Ovary (tissue), 9 donors: ENCODE measurements around the gene ARHGEF11. TPM values are rescaled to one million over a fixed set of nuclear protein-coding genes. Genes with fewer than 3 reads are reported as not detected.

Experiments
- DNase-seq, 5 donors: peaks; one replicate each; pipeline ENCODE4 v3.0.0-alpha.2; 2019 to 2020
- H3K27ac ChIP-seq, 2 donors: fragments of 200-600 bp; one replicate each; pipeline versions ENCODE4 v1.5.1 to v1.8.0; 2019 to 2022
- H3K27me3 ChIP-seq: fragments of 200-600 bp; one replicate; pipeline ENCODE4 v1.8.0; 2022
- H3K36me3 ChIP-seq: fragments of 200-600 bp; sonication (generic); one replicate; pipeline ENCODE4 v1.5.1; 2019
- H3K4me1 ChIP-seq: one replicate; pipeline ENCODE4 v1.8.1; 2013; ENCODE audit warnings: mild to moderate bottlenecking, moderate library complexity; ENCODE audit not compliant: insufficient read depth
- H3K4me3 ChIP-seq: fragments of 200-600 bp; sonication (generic); one replicate; pipeline ENCODE4 v1.5.1; 2017
- H3K9me3 ChIP-seq, 2 donors: fragments of 200-600 bp in 1 of 2; sonication (generic) in 1 of 2; one replicate each; pipeline versions ENCODE4 v1.5.1 to v1.8.1; 2013 to 2019; ENCODE audit warnings: mild to moderate bottlenecking in 1 of 2, moderate library complexity in 1 of 2
- CTCF ChIP-seq, 3 donors: fragments of 450-650 bp in 2 of 3; fragments of 200-600 bp in 1 of 3; IDR thresholded peaks; one replicate each; pipeline versions ENCODE4 v1.5.1 to v1.8.0; 2016 to 2022; ENCODE audit warnings: antibody characterized with exemption in 3 of 3, mild to moderate bottlenecking in 1 of 3
- EP300 ChIP-seq: sonication (generic); formaldehyde crosslinking; IDR thresholded peaks from one replicate; pipeline ENCODE4 v1.6.1; 2017; ENCODE audit warnings: antibody characterized with exemption
- POLR2A ChIP-seq: fragments of 450-650 bp; IDR thresholded peaks from one replicate; pipeline ENCODE4 v1.6.1; 2017; ENCODE audit warnings: antibody characterized with exemption, mild to moderate bottlenecking, moderate library complexity
- WGBS, 3 donors: extraction: QIAGEN DNeasy Blood & Tissue Kit in 1 of 3; methylation state at CpG; one replicate each; pipeline versions ENCODE4 v1.1.5 to v1.1.7; 2013 to 2017; 5-methylcytosine and 5-hydroxymethylcytosine counted together
- intact Hi-C, 4 donors: fragments of 100-400 bp; cut with DNase I; formaldehyde crosslinking; loops; one replicate each; pipeline versions ENCODE4 v1.11.0 to v1.15.1; 2022 to 2023
- polyA plus RNA-seq, 2 donors: library from polyadenylated mRNA; stranded (reverse); fragments of 200-250 nt in 1 of 2; fragments of 350-450 nt in 1 of 2; fragmentation: Illumina TruSeq in 1 of 2; extraction: RNeasy Lipid Tissue Mini Kit (QIAGEN cat#74804) in 1 of 2; gene quantifications; one replicate each; pipeline ENCODE4 v1.2.3, GENCODE V29; 2013 to 2014
- total RNA-seq, 7 donors: library from RNA; depleted of rRNA in 2 of 7; stranded (reverse); fragments of >200 nt in 2 of 7; fragmentation: NEBNext Ultra II Directional in 3 of 7; extraction: Animal tissue kit (Norgen Biotek cat#: 25700) in 3 of 7; gene quantifications; one replicate each; pipeline versions ENCODE4 v1.1.0 to v1.2.4, GENCODE V29; 2016 to 2023
- donor health status: DM: no; HTN: no; CAD: no; lungs with moderate emphysema.
- donor health status: DM: no; HTN: no; CAD: no.
- donor health status: Bipolar disorder and iron deficiency.
- donor health status: DM: yes; HTN: yes; CAD: no.
- donor health status: DM: no; HTN: no; CAD: no.
- donor health status: DM: yes; HTN: yes; CAD: no.

ARHGEF11 gene
- total and polyA plus RNA-seq, 9 donors, result 14.3 to 43.9 (median 26.8) TPM

DNA sequence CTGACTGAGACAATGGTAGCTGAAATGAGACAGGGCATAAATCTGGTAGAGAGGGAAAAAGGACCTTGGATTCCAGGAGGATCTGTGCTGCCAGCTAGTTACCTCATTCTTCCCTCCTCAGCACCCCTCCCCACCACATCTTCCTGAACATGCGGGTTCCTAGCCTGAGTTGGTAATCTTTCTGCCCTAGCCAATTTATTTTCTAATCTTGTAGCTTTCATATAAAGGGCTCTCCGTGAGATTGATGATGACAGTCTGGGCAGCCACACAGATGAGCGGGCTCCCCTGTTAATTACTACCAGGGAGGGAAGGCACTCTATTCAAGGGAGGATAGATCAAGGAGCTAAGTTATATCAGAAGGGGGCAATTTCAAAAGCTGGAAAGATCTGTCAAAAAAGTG lies 20.2 kb downstream of the ARHGEF11 start:
- Histone ChIP-seq H3K4me3 (no peak overlapping the region), H3K9me3 (peaks cover 0 to 3% of the 10 kb centered on the region in 2 donors), H3K36me3 (no peaks in the 10 kb centered on the region), H3K4me1 (no peaks in the 10 kb centered on the region), H3K27ac (no peak overlapping the region), H3K27me3 (no peaks in the 10 kb centered on the region)
- 63 to 75% (median 66%) methylated on average over 3 of the region's 3 CpGs for WGBS, 3 donors
- TF ChIP-seq POLR2A, result no peak
- TF ChIP-seq CTCF (IDR thresholded peaks at IDR 0.05), result no peak
- no peak for TF ChIP-seq EP300
- no peak for DNase-seq
- intact Hi-C loops, result no loop called here

- peaks cover 0 to 3% of the 10 kb centered on the region in 2 donors for H3K9me3 ChIP-seq
- intact Hi-C loops, result no loop called here
- no peaks in the 10 kb centered on the region for H3K36me3 ChIP-seq
- H3K4me1 ChIP-seq, result no peaks in the 10 kb centered on the region
- H3K27me3 ChIP-seq, result no peaks in the 10 kb centered on the region
- DNase-seq, result no peak
- no peak overlapping the region for H3K27ac ChIP-seq
- no peak overlapping the region for H3K4me3 ChIP-seq
- WGBS, 3 donors, result 99 to 100% (median 100%) methylated on average over 1 of the region's 1 CpG
- TF ChIP-seq EP300 (no peak), CTCF (IDR thresholded peaks at IDR 0.05) (no peak), POLR2A (no peak)
Measured at GRCh38 chr1:157021688-157022087, 23.9 kb downstream of the ARHGEF11 start.

DNA sequence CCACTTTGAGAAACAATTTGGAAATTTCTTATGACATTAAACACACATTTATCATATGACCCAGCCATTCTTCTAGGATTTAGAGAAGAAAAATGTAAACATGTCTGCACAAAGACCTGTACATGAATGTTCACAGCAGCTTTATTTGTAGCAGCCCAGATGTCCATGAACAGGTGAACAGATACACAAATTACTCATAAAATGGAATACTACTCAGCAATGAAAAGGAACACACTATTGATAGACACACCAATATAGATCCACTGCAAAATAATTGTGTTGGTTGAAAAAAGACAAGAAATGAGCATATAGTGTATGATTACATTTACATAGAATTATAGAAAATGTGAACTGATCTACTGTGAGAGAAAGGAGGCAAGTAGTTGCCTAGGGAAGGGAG lies 26.1 kb downstream of the ARHGEF11 start:
- intact Hi-C loops, result no loop called here
- H3K36me3 ChIP-seq, result no peaks in the 10 kb centered on the region

DNA sequence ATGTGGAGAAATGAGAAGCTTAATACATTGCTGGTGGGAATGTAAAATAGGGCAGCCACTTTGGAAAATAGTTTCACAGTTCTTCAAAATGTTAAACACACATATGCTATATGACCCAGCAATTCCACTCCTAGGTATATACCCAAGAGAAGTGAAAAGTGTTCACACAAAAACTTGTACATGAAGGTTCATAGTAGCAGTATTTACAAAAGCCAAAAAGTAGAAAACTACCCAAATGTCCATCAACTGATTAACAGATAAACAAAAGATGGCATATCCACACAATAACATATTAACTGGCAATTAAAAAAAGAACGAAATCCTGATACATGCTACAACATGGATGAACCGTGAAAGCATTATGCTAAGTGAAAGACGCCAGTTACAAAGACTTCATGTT lies 33.7 kb downstream of the ARHGEF11 start:
- Histone ChIP-seq H3K4me1 (peaks cover 10% of the 10 kb centered on the region), H3K27ac (no peak overlapping the region), H3K9me3 (no peaks in the 10 kb centered on the region), H3K4me3 (no peak overlapping the region), H3K27me3 (no peaks in the 10 kb centered on the region), H3K36me3 (no peaks in the 10 kb centered on the region)
- WGBS, 3 donors, result 96 to 98% (median 97%) methylated on average over 3 of the region's 3 CpGs
- intact Hi-C loops, result no loop called here
- DNase-seq, result no peak
- no peak for TF ChIP-seq CTCF (IDR thresholded peaks at IDR 0.05)
- no peak for TF ChIP-seq POLR2A
- no peak for TF ChIP-seq EP300

More for the DNA sequence above, 26.1 kb downstream of the ARHGEF11 start:
- H3K27ac ChIP-seq, result no peak overlapping the region
- no peak overlapping the region for H3K4me3 ChIP-seq
- DNase-seq, result no peak
- H3K9me3 ChIP-seq, result peaks cover 0 to 3% of the 10 kb centered on the region in 2 donors
- H3K27me3 ChIP-seq, result no peaks in the 10 kb centered on the region
- H3K4me1 ChIP-seq, result no peaks in the 10 kb centered on the region
- no peak for TF ChIP-seq CTCF (IDR thresholded peaks at IDR 0.05)
- no peak for TF ChIP-seq POLR2A

GRCh38 chr1:157008502-157008901 lies 37.0 kb downstream of the ARHGEF11 start:
- WGBS, 3 donors, result 42 to 70% (median 67%) methylated on average over 1 of the region's 1 CpG
- Histone ChIP-seq H3K4me1 (peaks cover 13% of the 10 kb centered on the region), H3K4me3 (no peak overlapping the region), H3K27me3 (no peaks in the 10 kb centered on the region), H3K36me3 (no peaks in the 10 kb centered on the region), H3K27ac (no peak overlapping the region), H3K9me3 (no peaks in the 10 kb centered on the region)
- TF ChIP-seq CTCF (IDR thresholded peaks at IDR 0.05) (no peak), EP300 (no peak), POLR2A (no peak)
- intact Hi-C loops, result no loop called here
- DNase-seq, result no peak
